Activated T-helper 17 cell treated with anti-CD3 and anti-CD28 coated beads, Interleukin-2, amount 50 U/mL, for 72 hours (primary cell): Measurements from ENCODE around the gene OTOP1. TPM values are rescaled to one million over a fixed set of nuclear protein-coding genes. Genes with fewer than 3 reads are reported as not detected.
"Not testable (repeated sequence)": the region's sequence is repeated elsewhere in the genome, so short reads cannot be mapped to it uniquely, and the experiment has no call there.

Experiments
- ATAC-seq: fragments of 150-1000 bp; cut with Tn5 transposase; replicated peaks from 2 replicates; pipeline ENCODE4 v1.10.0; 2021; ENCODE audit warnings: mild to moderate bottlenecking, moderate library complexity
- H3K27ac Mint-ChIP-seq: one replicate; pipeline ENCODE4 v1.8.0; 2022; ENCODE audit warnings: mixed read lengths
- H3K27me3 Mint-ChIP-seq: one replicate; pipeline ENCODE4 v1.8.0; 2022; ENCODE audit warnings: mixed read lengths
- H3K36me3 Mint-ChIP-seq: one replicate; pipeline ENCODE4 v1.8.0; 2022; ENCODE audit warnings: low read depth, mild to moderate bottlenecking, mixed read lengths
- H3K4me1 Mint-ChIP-seq: one replicate; pipeline ENCODE4 v1.8.0; 2022; ENCODE audit warnings: mixed read lengths
- H3K4me3 Mint-ChIP-seq: one replicate; pipeline ENCODE4 v1.8.0; 2022; ENCODE audit warnings: mild to moderate bottlenecking, mixed read lengths
- H3K9me3 Mint-ChIP-seq: one replicate; pipeline ENCODE4 v1.8.0; 2022; ENCODE audit warnings: mixed read lengths
- total RNA-seq, 2 donors: library from RNA; stranded (reverse); gene quantifications; one replicate each; pipeline ENCODE4 v1.2.3, GENCODE V29; 2022

Gene OTOP1
- total RNA-seq, 2 donors from 2014 or later = not detected

- H3K27ac Mint-ChIP-seq = no peak overlapping the region
- H3K9me3 Mint-ChIP-seq = no peaks in the 10 kb centered on the region
- no peak for ATAC-seq
- peaks cover 14% of the 10 kb centered on the region for H3K36me3 Mint-ChIP-seq
- H3K27me3 Mint-ChIP-seq = no peaks in the 10 kb centered on the region
- no peak overlapping the region for H3K4me3 Mint-ChIP-seq
- H3K4me1 Mint-ChIP-seq = peaks cover 16% of the 10 kb centered on the region
Observed at GRCh38 chr4:4249866-4250265, 23.1 kb upstream of the OTOP1 start.

- H3K27ac Mint-ChIP-seq = peak overlapping the region; percentile 97
- H3K36me3 Mint-ChIP-seq = peaks cover 19% of the 10 kb centered on the region
- peak overlapping the region; percentile 89 for H3K4me3 Mint-ChIP-seq
- not testable (repeated sequence) for H3K27me3 Mint-ChIP-seq, H3K9me3 Mint-ChIP-seq, ATAC-seq
- peaks cover 18% of the 10 kb centered on the region for H3K4me1 Mint-ChIP-seq
Observed at GRCh38 chr4:4249342-4249741, 22.6 kb upstream of the OTOP1 start.

- peak overlapping the region; percentile 97 for H3K27ac Mint-ChIP-seq
- no peaks in the 10 kb centered on the region for H3K27me3 Mint-ChIP-seq
- H3K4me3 Mint-ChIP-seq = peak overlapping the region; percentile 89
- no peak for ATAC-seq
- H3K4me1 Mint-ChIP-seq = peaks cover 20% of the 10 kb centered on the region
- H3K9me3 Mint-ChIP-seq = no peaks in the 10 kb centered on the region
- H3K36me3 Mint-ChIP-seq = peaks cover 24% of the 10 kb centered on the region
Observed at GRCh38 chr4:4248885-4249203, 22.1 kb upstream of the OTOP1 start.

GRCh38 chr4:4248029-4248884 lies 21.5 kb upstream of the OTOP1 start, which contains the start of gene TMEM128:
Gene TMEM128, minus strand, starts transcription at chr4:4248223. Its CDS starts 21 bp downstream, at chr4:4248202.
- Mint-ChIP-seq H3K36me3 (peaks cover 30% of the 10 kb centered on the region), H3K9me3 (no peaks in the 10 kb centered on the region), H3K27ac (peak within 1 kb of the TSS; percentile 97), H3K27me3 (no peaks in the 10 kb centered on the region), H3K4me3 (peak within 1 kb of the TSS; percentile 89), H3K4me1 (peaks cover 24% of the 10 kb centered on the region)
- ATAC-seq = peak; percentile 98

- no peaks in the 10 kb centered on the region for H3K9me3 Mint-ChIP-seq
- no peaks in the 10 kb centered on the region for H3K27me3 Mint-ChIP-seq
- H3K4me1 Mint-ChIP-seq = peaks cover 24% of the 10 kb centered on the region
- H3K4me3 Mint-ChIP-seq = peak overlapping the region; percentile 89
- H3K36me3 Mint-ChIP-seq = peaks cover 36% of the 10 kb centered on the region
- peak overlapping the region; percentile 97 for H3K27ac Mint-ChIP-seq
- peak; percentile 4 for ATAC-seq
Observed at GRCh38 chr4:4247696-4248028, 20.9 kb upstream of the OTOP1 start.

- H3K9me3 Mint-ChIP-seq = no peaks in the 10 kb centered on the region
- ATAC-seq = no peak
- no peak overlapping the region for H3K4me3 Mint-ChIP-seq
- peaks cover 24% of the 10 kb centered on the region for H3K4me1 Mint-ChIP-seq
- no peaks in the 10 kb centered on the region for H3K27me3 Mint-ChIP-seq
- H3K36me3 Mint-ChIP-seq = peaks cover 61% of the 10 kb centered on the region
- H3K27ac Mint-ChIP-seq = peak overlapping the region; percentile 15
Observed at GRCh38 chr4:4245172-4245571, 18.4 kb upstream of the OTOP1 start.

- H3K36me3 Mint-ChIP-seq = peaks cover 95% of the 10 kb centered on the region
- not testable (repeated sequence) for H3K9me3 Mint-ChIP-seq, ATAC-seq, H3K4me1 Mint-ChIP-seq, H3K27ac Mint-ChIP-seq, H3K4me3 Mint-ChIP-seq, H3K27me3 Mint-ChIP-seq
Observed at GRCh38 chr4:4239551-4239950, 12.8 kb upstream of the OTOP1 start.

- peaks cover 6% of the 10 kb centered on the region for H3K9me3 Mint-ChIP-seq
- no peak overlapping the region for H3K27ac Mint-ChIP-seq
- H3K4me1 Mint-ChIP-seq = no peaks in the 10 kb centered on the region
- no peak for ATAC-seq
- peaks cover 37% of the 10 kb centered on the region for H3K36me3 Mint-ChIP-seq
- no peak overlapping the region for H3K4me3 Mint-ChIP-seq
- H3K27me3 Mint-ChIP-seq = peaks cover under 1% of the 10 kb centered on the region
Observed at GRCh38 chr4:4233610-4234009, 6.9 kb upstream of the OTOP1 start.

- peaks cover 35% of the 10 kb centered on the region for H3K27me3 Mint-ChIP-seq
- H3K9me3 Mint-ChIP-seq = no peaks in the 10 kb centered on the region
- no peak overlapping the region for H3K27ac Mint-ChIP-seq
- no peak for ATAC-seq
- H3K4me1 Mint-ChIP-seq = peaks cover 7% of the 10 kb centered on the region
- H3K4me3 Mint-ChIP-seq = no peak overlapping the region
- H3K36me3 Mint-ChIP-seq = peaks cover 8% of the 10 kb centered on the region
Observed at GRCh38 chr4:4228356-4228668, 1.6 kb upstream of the OTOP1 start.

GRCh38 chr4:4227510-4228355 lies 1.0 kb upstream of the OTOP1 start:
- ATAC-seq = no peak
- peaks cover 41% of the 10 kb centered on the region for H3K27me3 Mint-ChIP-seq
- H3K9me3 Mint-ChIP-seq = no peaks in the 10 kb centered on the region
- H3K4me3 Mint-ChIP-seq = no peak overlapping the region
- H3K27ac Mint-ChIP-seq = no peak overlapping the region
- peaks cover 7% of the 10 kb centered on the region for H3K4me1 Mint-ChIP-seq
- peaks cover 8% of the 10 kb centered on the region for H3K36me3 Mint-ChIP-seq

GRCh38 chr4:4225915-4226605 lies 669 bp downstream of the OTOP1 start:
- H3K27me3 Mint-ChIP-seq = peaks cover 51% of the 10 kb centered on the region
- no peak for ATAC-seq
- peaks cover 8% of the 10 kb centered on the region for H3K36me3 Mint-ChIP-seq
- H3K4me3 Mint-ChIP-seq = peak overlapping the region; percentile 26
- H3K27ac Mint-ChIP-seq = no peak overlapping the region
- H3K4me1 Mint-ChIP-seq = peaks cover 7% of the 10 kb centered on the region
- no peaks in the 10 kb centered on the region for H3K9me3 Mint-ChIP-seq

GRCh38 chr4:4217113-4217512 lies 9.6 kb downstream of the OTOP1 start:
- no peaks in the 10 kb centered on the region for H3K9me3 Mint-ChIP-seq
- no peaks in the 10 kb centered on the region for H3K4me1 Mint-ChIP-seq
- H3K4me3 Mint-ChIP-seq = no peak overlapping the region
- H3K27me3 Mint-ChIP-seq = peaks cover 19% of the 10 kb centered on the region
- no peak for ATAC-seq
- H3K36me3 Mint-ChIP-seq = no peaks in the 10 kb centered on the region
- H3K27ac Mint-ChIP-seq = no peak overlapping the region

- Mint-ChIP-seq H3K4me3 (no peak overlapping the region), H3K27me3 (peaks cover 15% of the 10 kb centered on the region), H3K27ac (no peak overlapping the region), H3K9me3 (no peaks in the 10 kb centered on the region), H3K36me3 (no peaks in the 10 kb centered on the region), H3K4me1 (no peaks in the 10 kb centered on the region)
- no peak for ATAC-seq
Observed at GRCh38 chr4:4216648-4217047, 10.1 kb downstream of the OTOP1 start.

GRCh38 chr4:4213674-4214073 lies 13.1 kb downstream of the OTOP1 start:
- ATAC-seq, H3K27ac Mint-ChIP-seq, H3K4me1 Mint-ChIP-seq, H3K4me3 Mint-ChIP-seq, H3K36me3 Mint-ChIP-seq, H3K9me3 Mint-ChIP-seq: not testable (repeated sequence)
- peaks cover 26% of the 10 kb centered on the region for H3K27me3 Mint-ChIP-seq
